22Rv1 (cell line): ENCODE data around the gene CNFN.

Experiments used
- H3K27ac ChIP-seq: fragments of 450-650 bp; 2 replicates; pipeline ENCODE4 v1.5.1; 2017
- CTCF ChIP-seq: fragments of 450-650 bp; IDR thresholded peaks from 2 replicates; pipeline ENCODE4 v1.5.1; 2017; ENCODE audit warnings: mild to moderate bottlenecking
- ZFX ChIP-seq: fragments of 450-650 bp; IDR thresholded peaks from 2 replicates; pipeline ENCODE4 v1.6.1; 2017; ENCODE audit warnings: antibody characterized with exemption, borderline replicate concordance

Gene CNFN

GRCh38 chr19:42386974-42387707 is 3.0 kb downstream of the CNFN start:
- peak; percentile 84 for TF ChIP-seq CTCF
- no peak for TF ChIP-seq ZFX
- peak overlapping the region; percentile 76 for H3K27ac ChIP-seq

- TF ChIP-seq CTCF = no peak
- no peak for TF ChIP-seq ZFX
- H3K27ac ChIP-seq = no peak overlapping the region
These were observed 9.9 kb downstream of the CNFN start for GRCh38 chr19:42380155-42380554.

- no peak overlapping the region for H3K27ac ChIP-seq
These were observed 11.6 kb downstream of the CNFN start for GRCh38 chr19:42378225-42379215.

GRCh38 chr19:42376177-42376555 is 13.9 kb downstream of the CNFN start:
- no peak overlapping the region for H3K27ac ChIP-seq
- no peak for TF ChIP-seq ZFX
- no peak for TF ChIP-seq CTCF

More at GRCh38 chr19:42378225-42379215, 11.6 kb downstream of the CNFN start:
- TF ChIP-seq CTCF = no peak
- no peak for TF ChIP-seq ZFX

- H3K27ac ChIP-seq = no peak overlapping the region
- TF ChIP-seq ZFX (no peak), CTCF (no peak)
These were observed 14.5 kb downstream of the CNFN start for GRCh38 chr19:42375415-42376176.

- no peak overlapping the region for H3K27ac ChIP-seq
- TF ChIP-seq ZFX = no peak
- no peak for TF ChIP-seq CTCF
These were observed 15.2 kb downstream of the CNFN start for GRCh38 chr19:42374826-42375376.
